HCT116 (cell line): Measurements from ENCODE around the gene FBXL16. TPM values are rescaled to one million over a fixed set of nuclear protein-coding genes. Genes with fewer than 3 reads are reported as not detected.

Experiments
- ATAC-seq: fragments of 200-7000 bp; cut with Tn5 transposase; 2 replicates; pipeline ENCODE4 v1.9.1; 2020; ENCODE audit warnings: mild to moderate bottlenecking, moderate library complexity
- BruUV-seq: library from RNA; stranded (reverse); fragments of 400-500 nt; replicated peaks from 2 replicates; lab custom pipeline; 2021; lab: Mats Ljungman, UMichigan
- CTCF ChIA-PET: fragments of 300-600 bp; sonication (Branson Sonifier 250); formaldehyde crosslinking; loops from one replicate; lab custom pipeline; 2021; ENCODE audit warnings: antibody characterized with exemption; lab: Charles Lee
- POLR2A ChIA-PET: fragments of 300-600, 350-600 bp; sonication (Branson Sonifier 250); formaldehyde crosslinking; loops from one replicate; lab custom pipeline; 2021; ENCODE audit warnings: antibody characterized with exemption; lab: Charles Lee
- RAD21 ChIA-PET, 2 experiments: fragments of 300-600 bp; sonication (Branson Sonifier 250); formaldehyde crosslinking; loops; one replicate each; lab custom pipeline; 2023; ENCODE audit warnings: low total read pairs in 2 of 2; ENCODE audit not compliant: uncharacterized antibody in 2 of 2, unreplicated experiment in 2 of 2, low non-redundant PET in 1 of 2; lab: Charles Lee
- DNase-seq: peaks from one replicate; pipeline ENCODE4 v3.0.0-alpha.2; 2010; ENCODE audit warnings: low read depth, low spot score
- H2AFZ ChIP-seq: fragments of 200-600 bp; shearing (Covaris generic), sonication (generic); 2 replicates; pipeline ENCODE4 v1.6.1; 2017; ENCODE audit warnings: low read depth, mixed run types, mixed read lengths, antibody characterized with exemption, low read length; ENCODE audit not compliant: poor library complexity, severe bottlenecking
- H3K27ac ChIP-seq: 2 replicates; pipeline ENCODE4 v1.5.1; 2012; ENCODE audit warnings: low read depth, low read length
- H3K27me3 ChIP-seq: fragments of 200-600 bp; sonication (generic); 2 replicates; pipeline ENCODE4 v1.6.1; 2016; ENCODE audit warnings: mixed run types, low read length, mixed read lengths; ENCODE audit not compliant: insufficient read depth
- H3K36me3 ChIP-seq, 2 experiments: fragments of 200-500 bp in 1 of 2; fragments of 200-600 bp in 1 of 2; sonication (Bioruptor generic) in 1 of 2; sonication (generic) in 1 of 2; 2 replicates each; pipeline versions ENCODE4 v1.5.1 to v1.6.1; 2014 to 2016; ENCODE audit warnings: low read length in 2 of 2, inconsistent platforms in 1 of 2, mixed read lengths in 1 of 2, mixed run types in 1 of 2; ENCODE audit not compliant: insufficient read depth in 2 of 2, control insufficient read depth in 1 of 2
- H3K4me1 ChIP-seq, 2 experiments: fragments of 200-600 bp in 1 of 2; sonication (generic) in 1 of 2; 2 replicates each; pipeline versions ENCODE4 v1.5.1 to v1.6.1; 2012 to 2017; ENCODE audit warnings: low read length in 2 of 2, inconsistent platforms in 1 of 2, mild to moderate bottlenecking in 1 of 2, mixed read lengths in 1 of 2, mixed run types in 1 of 2, moderate library complexity in 1 of 2; ENCODE audit not compliant: insufficient read depth in 2 of 2, control insufficient read depth in 1 of 2
- H3K4me2 ChIP-seq: fragments of 200-600 bp; sonication (generic); 2 replicates; pipeline ENCODE4 v1.6.1; 2017; ENCODE audit warnings: mixed run types, low read length, mixed read lengths
- H3K4me3 ChIP-seq, 2 experiments: fragments of 200-600 bp in 1 of 2; sonication (generic) in 1 of 2; replicated peaks in 1 of 2; 2 replicates each; pipeline ENCODE4 v1.5.1; 2011 to 2016; ENCODE audit warnings: low read length in 2 of 2, control low read depth in 1 of 2, low read depth in 1 of 2, mild to moderate bottlenecking in 1 of 2, mixed read lengths in 1 of 2, mixed run types in 1 of 2
- H3K79me2 ChIP-seq: fragments of 200-600 bp; sonication (generic); 2 replicates; pipeline ENCODE4 v1.6.1; 2017; ENCODE audit warnings: mild to moderate bottlenecking, mixed run types, low read length, moderate library complexity, mixed read lengths; ENCODE audit not compliant: insufficient read depth
- H3K9ac ChIP-seq: fragments of 200-600 bp; sonication (generic); 2 replicates; pipeline ENCODE4 v1.6.1; 2016; ENCODE audit warnings: low read length, mixed read lengths
- H3K9me2 ChIP-seq: fragments of 200-600 bp; sonication (generic), shearing (Covaris generic); 2 replicates; pipeline ENCODE4 v1.6.1; 2017; ENCODE audit warnings: mixed run types, mild to moderate bottlenecking, moderate library complexity; ENCODE audit not compliant: insufficient read depth
- H3K9me3 ChIP-seq, 2 experiments: fragments of 200-500 bp in 1 of 2; fragments of 200-600 bp in 1 of 2; sonication (Bioruptor generic) in 1 of 2; sonication (generic) in 1 of 2; 2 replicates each; pipeline ENCODE4 v1.6.1; 2014 to 2017; ENCODE audit warnings: low read length in 2 of 2, mixed read lengths in 2 of 2, inconsistent platforms in 1 of 2, low read depth in 1 of 2, mild to moderate bottlenecking in 1 of 2, mixed run types in 1 of 2, moderate library complexity in 1 of 2; ENCODE audit not compliant: control insufficient read depth in 1 of 2, insufficient read depth in 1 of 2
- H4K20me1 ChIP-seq: fragments of 200-600 bp; sonication (generic), shearing (Covaris generic); 2 replicates; pipeline ENCODE4 v1.6.1; 2017; ENCODE audit warnings: mixed run types, mild to moderate bottlenecking, moderate library complexity; ENCODE audit not compliant: insufficient read depth
- CBX3 ChIP-seq: IDR thresholded peaks from 2 replicates; pipeline ENCODE4 v1.6.1; 2012; ENCODE audit warnings: low read depth
- REST ChIP-seq: IDR thresholded peaks from 2 replicates; pipeline ENCODE4 v1.6.1; 2012; ENCODE audit warnings: low read depth
- intact Hi-C: fragments of 100-400 bp; cut with micrococcal nuclease; formaldehyde crosslinking; loops from 2 replicates; pipeline ENCODE4 v1.10.0; 2022
- total RNA-seq: library from RNA; stranded (reverse); gene quantifications from one replicate; pipeline ENCODE4 v1.2.1, GENCODE V29; 2021; ENCODE audit not compliant: unreplicated experiment
- TF ChIP-seq, protein P1 (sequence below), 3 experiments: fragments of 200-600 bp in 1 of 3; sonication (generic) in 1 of 3; IDR thresholded peaks in 2 of 3; conservative IDR thresholded peaks in 1 of 3; 2 replicates each; pipeline ENCODE4 v1.5.1; 2012 to 2017; ENCODE audit warnings: low read depth in 2 of 3, low read length in 2 of 3, antibody characterized with exemption in 1 of 3, borderline replicate concordance in 1 of 3, control low read depth in 1 of 3, mild to moderate bottlenecking in 1 of 3, mixed read lengths in 1 of 3, mixed run types in 1 of 3, moderate library complexity in 1 of 3; ENCODE audit not compliant: insufficient read depth in 1 of 3

FBXL16 gene
- total RNA-seq, 1 experiment from 2014 or later, result 49.7 TPM

DNA sequence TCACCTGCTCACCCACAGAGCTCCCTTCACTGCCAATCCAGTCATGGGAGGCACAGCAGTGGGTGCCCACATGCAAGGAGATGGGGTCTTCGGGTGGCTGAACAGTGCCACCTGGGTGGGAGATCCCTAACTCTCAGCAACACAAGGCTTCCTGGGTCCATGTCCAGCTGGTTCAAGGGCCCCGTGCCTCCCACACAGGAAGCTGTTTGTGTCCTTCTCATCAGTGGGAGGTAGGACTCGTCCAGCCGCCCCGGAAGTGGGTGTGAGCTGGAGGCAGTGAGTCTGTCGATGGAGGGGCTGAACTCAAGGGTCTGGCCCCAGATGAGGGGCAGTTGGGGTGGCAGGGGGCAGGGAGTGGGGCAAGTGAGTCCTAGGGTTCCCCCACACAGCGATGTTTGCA lies 1.6 kb downstream of the FBXL16 start:
- POLR2A ChIA-PET, result no interaction called here
- H3K4me1 ChIP-seq, result peaks cover 0 to 21% of the 10 kb centered on the region in 2 experiments; a peak in 3 of 4 replicates
- H3K4me3 ChIP-seq, result peak overlapping the region; percentile 77 to 92
- no peaks in the 10 kb centered on the region; a peak in 2 of 4 replicates for H3K36me3 ChIP-seq
- H3K79me2 ChIP-seq, result peaks cover 38% of the 10 kb centered on the region
- H3K9ac ChIP-seq, result peak overlapping the region; percentile 91
- H3K27ac ChIP-seq, result peak overlapping the region; percentile 87
- TF ChIP-seq REST, result no peak
- no peak for TF ChIP-seq CBX3
- TF ChIP-seq, protein P1, sequence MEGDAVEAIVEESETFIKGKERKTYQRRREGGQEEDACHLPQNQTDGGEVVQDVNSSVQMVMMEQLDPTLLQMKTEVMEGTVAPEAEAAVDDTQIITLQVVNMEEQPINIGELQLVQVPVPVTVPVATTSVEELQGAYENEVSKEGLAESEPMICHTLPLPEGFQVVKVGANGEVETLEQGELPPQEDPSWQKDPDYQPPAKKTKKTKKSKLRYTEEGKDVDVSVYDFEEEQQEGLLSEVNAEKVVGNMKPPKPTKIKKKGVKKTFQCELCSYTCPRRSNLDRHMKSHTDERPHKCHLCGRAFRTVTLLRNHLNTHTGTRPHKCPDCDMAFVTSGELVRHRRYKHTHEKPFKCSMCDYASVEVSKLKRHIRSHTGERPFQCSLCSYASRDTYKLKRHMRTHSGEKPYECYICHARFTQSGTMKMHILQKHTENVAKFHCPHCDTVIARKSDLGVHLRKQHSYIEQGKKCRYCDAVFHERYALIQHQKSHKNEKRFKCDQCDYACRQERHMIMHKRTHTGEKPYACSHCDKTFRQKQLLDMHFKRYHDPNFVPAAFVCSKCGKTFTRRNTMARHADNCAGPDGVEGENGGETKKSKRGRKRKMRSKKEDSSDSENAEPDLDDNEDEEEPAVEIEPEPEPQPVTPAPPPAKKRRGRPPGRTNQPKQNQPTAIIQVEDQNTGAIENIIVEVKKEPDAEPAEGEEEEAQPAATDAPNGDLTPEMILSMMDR (IDR thresholded peaks at IDR 0.05 in 2 of 3, conservative IDR thresholded peaks at IDR 0.05 in 1 of 3; ENCODE audit: borderline replicate concordance in 1 of 3, insufficient read depth in 1 of 3, low read depth in 2 of 3, low read length in 2 of 3), result no peak
- TF ChIP-seq, all 23 proteins: peak for 0
- Histone ChIP-seq H3K4me2 (peak overlapping the region; percentile 97), H3K27me3 (no peaks in the 10 kb centered on the region), H3K9me2 (no peaks in the 10 kb centered on the region), H2AFZ (no peak overlapping the region), H3K9me3 (no peaks in the 10 kb centered on the region), H4K20me1 (no peaks in the 10 kb centered on the region)
- BruUV-seq, result no TSS peak
- DNase-seq (no peak), ATAC-seq (no peak)
- intact Hi-C loops, result no loop called here
- CTCF ChIA-PET, result interaction anchor here (1.2 kb wide), 1 partner anchor 16 kb away, joined by 3 read pairs; no protein-coding TSS in a partner anchor
- RAD21 ChIA-PET, result no interaction called here
